GM19193 (cell line): ENCODE data around the gene HEY2.

Experiments used
- POLR2A ChIP-seq: IDR thresholded peaks from 4 replicates; pipeline ENCODE4 v1.6.1; 2011; ENCODE audit not compliant: insufficient read depth, insufficient read length; ENCODE audit errors: extremely low read depth

HEY2 gene

DNA sequence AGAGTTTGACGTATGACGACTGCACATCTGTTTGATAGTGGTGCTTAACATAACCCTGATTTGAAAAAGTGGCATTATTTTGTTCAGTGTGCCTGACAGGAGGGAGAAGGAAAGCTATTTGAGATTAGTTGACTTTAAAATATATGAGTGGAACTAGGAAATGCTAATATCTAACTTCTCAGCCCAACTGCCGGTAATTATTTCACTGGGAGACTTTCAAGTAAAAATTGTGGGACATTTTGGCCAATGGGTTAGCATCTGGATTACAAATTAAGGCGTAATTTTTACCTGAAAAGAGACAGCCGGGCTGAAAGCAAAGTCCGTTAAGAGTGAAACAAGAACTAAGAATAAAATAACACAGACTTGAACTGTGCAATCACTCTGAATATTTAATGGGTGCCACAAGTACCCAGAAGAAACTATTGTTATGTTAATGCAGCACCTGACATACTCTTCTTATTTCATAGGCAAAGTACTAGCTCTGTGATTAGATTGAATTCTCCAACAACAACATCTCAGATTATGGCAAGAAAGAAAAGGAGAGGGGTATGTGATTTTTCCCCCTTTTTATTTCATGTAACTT is 2.0 kb downstream of the HEY2 start:
- no peak for TF ChIP-seq POLR2A

DNA sequence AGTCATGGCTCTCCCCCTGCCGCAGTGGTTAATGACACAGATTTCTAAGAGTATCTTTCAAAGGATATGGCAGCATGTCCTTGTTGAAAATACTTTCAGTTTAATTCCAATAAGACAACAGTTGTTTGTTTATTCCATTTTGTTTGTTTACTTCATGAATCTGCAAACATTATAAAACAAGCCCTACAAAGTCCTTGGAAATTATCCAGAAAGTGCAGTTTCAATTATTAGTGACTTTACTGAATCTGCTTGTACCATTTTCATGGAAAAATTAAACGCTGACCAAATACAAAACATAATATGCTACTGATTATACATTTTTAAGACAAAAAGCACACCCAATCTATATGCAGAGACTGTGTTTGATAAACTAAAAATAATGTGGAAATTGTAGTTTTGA is 3.3 kb downstream of the HEY2 start:
- TF ChIP-seq POLR2A: no peak

DNA sequence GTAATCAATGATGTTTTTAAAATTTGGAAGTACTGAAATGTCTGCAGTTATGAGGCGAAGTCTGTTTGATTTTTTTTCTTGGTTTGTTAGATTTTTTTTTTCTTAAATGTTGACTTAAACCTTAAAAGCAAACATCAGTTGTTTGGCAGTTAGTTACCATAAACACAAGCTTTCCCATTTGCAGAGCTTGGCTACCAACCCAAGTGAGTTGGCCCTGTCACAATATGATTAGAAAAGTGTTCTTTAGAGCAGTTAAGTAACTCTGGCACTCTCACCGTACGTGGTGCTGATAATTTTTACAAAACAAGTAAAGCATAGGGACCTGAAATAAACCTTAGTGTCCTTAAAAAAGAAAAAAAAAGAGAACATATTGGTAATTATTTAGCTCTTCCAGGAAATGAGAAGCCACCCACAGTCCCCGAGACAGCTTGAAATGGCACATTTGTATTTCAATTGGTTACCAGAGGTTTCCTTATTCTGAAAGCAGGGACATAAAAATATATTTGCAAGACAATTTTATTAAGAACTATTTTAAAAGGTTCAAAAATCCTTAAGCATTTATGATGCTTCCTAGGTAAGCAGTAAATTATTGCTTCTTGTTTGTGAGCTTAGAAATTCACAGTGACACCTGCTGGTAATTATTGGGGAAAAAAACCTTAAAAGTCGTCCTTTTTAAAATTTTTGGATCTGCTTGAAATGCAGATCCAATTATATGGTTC is 3.9 kb downstream of the HEY2 start:
- no peak for TF ChIP-seq POLR2A

DNA sequence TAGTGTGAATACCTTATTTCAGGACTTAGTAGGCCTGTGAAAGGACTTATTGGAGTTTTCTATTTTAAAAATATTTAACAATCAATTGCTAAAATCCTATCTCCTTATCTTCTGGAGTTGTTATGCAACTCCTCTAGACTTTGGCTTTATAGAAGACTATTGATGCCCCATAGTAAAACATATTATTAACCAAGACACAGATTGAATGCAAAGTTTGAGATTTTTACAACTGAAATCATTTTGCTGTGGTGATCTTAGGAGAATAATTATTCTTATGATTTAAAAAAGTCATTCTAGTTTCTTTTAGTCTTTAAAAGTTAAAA is 4.5 kb downstream of the HEY2 start:
- no peak for TF ChIP-seq POLR2A

DNA sequence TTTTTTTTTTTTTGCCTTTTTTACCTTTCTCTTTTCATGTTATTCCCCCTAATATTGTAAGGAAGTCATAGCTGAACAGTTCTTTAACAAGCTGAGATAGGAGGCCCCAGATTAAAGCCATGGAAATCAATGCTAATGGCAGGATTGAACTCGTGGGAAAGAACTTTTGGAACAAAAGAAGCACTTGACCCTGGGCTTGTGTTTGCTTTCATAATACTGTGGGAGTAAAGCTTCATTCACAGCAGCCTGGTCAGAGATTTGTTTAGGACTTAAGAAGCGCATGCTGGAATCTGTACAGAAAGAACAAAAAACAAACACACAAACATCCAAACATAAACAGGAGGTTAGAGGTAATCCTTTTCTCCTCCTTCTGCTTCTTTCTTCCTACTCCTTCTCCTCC is 5.1 kb downstream of the HEY2 start:
- TF ChIP-seq POLR2A: no peak

DNA sequence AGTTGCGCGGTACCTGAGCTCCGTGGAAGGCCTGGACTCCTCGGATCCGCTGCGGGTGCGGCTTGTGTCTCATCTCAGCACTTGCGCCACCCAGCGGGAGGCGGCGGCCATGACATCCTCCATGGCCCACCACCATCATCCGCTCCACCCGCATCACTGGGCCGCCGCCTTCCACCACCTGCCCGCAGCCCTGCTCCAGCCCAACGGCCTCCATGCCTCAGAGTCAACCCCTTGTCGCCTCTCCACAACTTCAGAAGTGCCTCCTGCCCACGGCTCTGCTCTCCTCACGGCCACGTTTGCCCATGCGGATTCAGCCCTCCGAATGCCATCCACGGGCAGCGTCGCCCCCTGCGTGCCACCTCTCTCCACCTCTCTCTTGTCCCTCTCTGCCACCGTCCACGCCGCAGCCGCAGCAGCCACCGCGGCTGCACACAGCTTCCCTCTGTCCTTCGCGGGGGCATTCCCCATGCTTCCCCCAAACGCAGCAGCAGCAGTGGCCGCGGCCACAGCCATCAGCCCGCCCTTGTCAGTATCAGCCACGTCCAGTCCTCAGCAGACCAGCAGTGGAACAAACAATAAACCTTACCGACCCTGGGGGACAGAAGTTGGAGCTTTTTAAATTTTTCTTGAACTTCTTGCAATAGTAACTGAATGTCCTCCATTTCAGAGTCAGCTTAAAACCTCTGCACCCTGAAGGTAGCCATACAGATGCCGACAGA is 9.9 kb downstream of the HEY2 start:
- no peak for TF ChIP-seq POLR2A

DNA sequence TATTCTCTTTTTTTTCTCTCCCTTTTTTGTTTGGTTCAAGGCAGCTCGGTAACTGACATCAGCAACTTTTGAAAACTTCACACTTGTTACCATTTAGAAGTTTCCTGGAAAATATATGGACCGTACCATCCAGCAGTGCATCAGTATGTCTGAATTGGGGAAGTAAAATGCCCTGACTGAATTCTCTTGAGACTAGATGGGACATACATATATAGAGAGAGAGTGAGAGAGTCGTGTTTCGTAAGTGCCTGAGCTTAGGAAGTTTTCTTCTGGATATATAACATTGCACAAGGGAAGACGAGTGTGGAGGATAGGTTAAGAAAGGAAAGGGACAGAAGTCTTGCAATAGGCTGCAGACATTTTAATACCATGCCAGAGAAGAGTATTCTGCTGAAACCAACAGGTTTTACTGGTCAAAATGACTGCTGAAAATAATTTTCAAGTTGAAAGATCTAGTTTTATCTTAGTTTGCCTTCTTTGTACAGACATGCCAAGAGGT is 10.6 kb downstream of the HEY2 start:
- TF ChIP-seq POLR2A: no peak

DNA sequence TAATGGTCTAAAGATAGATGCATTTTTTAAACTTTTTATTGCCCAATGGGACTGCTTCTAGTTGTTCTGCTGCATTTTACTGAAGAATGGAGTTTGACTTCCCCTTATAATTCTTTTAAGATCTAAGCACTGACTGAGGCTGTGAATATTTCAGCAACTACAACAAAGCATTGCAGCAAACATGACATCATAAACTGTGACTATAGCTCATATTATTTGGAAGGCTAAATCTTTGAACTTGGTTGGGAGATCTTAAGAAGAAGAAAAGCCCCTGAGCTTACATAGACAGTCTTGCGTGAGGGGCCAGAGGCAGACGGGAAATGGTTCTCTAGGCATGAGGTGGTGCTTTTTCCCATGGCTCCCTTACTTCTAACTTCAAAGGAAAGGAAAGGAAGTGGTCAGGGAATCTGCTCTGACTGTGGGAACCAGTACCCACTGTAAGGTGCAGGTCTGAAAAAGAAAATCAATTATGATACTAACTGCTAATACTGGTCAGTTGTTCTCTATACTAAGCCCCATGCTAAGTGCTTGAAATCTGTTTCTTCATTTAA is 14.8 kb downstream of the HEY2 start:
- no peak for TF ChIP-seq POLR2A

DNA sequence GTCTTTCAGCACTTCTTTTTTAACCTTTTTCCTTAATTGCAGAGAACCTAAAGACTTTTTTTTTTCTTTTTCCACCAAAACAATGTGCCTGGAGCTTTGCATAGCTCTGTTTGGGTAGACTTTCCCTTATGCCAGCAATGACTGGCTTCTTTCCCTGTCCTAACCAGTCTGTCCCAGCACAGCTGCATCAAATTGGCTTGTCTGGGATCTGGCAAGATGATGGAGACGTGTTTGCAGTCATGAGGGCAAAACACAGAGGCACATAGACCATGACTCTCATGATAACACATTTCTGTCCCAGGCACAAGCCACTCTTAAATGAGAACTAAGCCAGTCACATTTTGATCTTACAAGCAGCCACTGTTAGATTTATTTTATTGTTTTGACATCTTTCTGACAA is 16.5 kb downstream of the HEY2 start:
- no peak for TF ChIP-seq POLR2A

DNA sequence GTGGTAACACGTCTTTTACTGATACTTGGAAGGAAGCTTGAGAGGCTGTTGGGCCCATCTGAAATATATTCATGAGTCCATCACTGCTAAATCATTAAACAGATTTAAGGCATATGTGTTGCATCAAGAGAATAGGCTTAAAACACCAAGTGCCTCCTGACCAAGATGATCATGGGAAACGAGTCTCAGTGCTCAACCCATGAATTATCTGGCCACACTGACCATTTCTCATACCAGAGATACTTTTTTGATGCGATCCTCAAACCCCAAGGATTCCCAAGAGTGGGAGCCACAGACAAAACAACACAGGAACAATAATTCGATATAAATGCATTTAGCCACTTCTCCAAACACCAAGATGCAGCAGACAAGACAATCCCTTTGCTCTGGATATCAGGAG is 17.2 kb downstream of the HEY2 start:
- TF ChIP-seq POLR2A: no peak

DNA sequence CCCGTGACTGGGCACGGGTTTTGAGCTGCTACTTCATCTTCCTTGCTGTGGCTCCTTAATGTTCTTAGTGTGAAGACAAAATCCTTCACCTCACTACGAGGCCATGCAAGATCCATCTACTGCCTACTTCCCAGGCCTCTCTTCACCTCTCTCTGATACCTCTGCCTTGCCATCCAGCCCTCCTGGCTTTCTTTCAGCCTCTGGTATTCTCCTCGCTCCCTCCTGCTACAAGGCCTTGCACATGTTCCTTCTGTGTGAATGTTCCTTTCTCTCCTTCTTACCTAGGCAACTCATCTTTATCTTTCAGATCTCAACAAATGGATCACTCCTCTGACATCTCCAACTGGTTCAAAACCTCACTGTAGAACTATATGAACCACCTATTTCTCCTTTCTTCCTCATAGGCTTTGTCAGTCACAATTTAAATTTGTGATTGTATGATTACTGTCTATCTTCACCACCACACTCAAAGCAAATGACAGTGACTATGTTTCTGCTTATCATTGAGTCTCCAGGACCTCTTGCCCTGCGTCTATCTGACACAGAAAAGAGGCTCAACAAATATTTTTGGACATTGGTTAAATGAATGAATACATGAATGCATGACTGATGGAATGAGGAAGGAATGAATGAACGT is 19.8 kb downstream of the HEY2 start:
- no peak for TF ChIP-seq POLR2A

DNA sequence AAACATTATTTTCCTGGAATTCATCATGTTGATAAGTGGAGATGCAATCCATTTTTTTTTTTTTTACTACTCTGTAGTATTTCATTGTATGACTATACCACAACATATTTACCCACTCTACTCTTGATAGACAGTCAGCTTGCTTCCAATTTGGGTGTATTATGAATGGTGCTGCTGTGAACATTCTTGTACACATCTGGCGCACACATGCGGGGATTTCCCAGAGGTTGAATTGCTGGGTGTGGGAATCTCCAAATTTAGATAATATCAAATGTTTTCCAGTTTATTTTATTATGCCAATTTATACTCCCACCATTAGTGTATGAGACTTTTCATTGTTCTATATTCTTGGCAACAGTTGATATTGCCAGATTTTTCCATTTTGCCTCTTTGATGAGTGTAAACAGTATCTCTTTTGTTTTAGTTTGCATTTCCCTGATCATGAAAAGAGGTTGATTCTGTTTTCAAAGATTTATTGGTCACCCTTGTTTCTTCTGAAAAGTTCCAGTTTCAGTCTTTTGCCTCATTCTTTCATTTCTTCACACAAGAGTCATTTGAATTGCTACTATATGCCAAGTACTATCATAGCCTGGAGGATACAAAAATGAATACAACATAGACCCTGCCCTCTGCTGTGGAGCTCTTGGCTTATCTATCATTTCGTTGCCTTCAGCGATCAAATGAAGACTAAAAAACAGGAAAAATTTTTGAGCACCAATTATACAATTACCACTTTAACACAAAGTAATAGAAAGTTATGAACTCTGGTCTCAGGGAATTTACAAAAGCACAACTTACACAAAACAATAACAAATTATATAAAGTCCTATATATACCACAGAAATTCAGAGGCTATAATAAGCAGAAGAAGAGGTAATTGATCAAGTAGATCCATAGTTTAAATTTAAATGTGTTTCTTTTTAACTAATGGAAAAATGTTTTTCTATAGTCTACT is 24.2 kb downstream of the HEY2 start:
- TF ChIP-seq POLR2A: no peak

DNA sequence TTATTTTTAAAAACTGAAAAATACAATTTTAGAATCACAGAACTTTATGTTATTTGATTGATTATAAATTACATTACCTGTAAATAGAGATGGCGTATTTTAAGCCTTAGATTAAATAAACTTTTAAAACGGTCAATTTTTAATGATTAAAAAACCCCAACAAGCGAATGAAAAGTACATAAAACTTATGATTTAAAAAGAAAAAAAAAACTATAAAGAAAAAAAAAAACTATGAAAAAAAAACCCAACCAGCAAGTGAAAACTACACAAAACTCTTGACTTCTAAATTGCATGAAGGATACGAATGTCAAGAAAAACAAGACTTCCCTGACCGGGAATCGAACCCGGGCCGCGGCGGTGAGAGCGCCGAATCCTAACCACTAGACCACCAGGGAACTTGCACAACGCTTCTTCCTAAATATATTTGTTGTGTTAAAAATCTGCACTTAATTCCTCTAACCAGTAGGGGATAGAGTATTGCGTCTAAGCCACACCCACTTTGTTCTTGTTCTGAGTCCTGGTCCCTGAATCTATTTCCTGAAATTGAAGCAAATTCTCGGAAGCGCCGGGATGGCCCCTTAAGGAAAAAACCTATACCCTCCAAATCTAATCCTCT is 30.6 kb downstream of the HEY2 start:
- no peak for TF ChIP-seq POLR2A
